ENCODE data around the gene TSPAN18.

GRCh38 chr11:44773351-44773965 lies 46.7 kb downstream of the TSPAN18 start:
- TF ChIP-seq CTCF (IDR thresholded peaks at IDR 0.05) = no peak
- no peak for TF ChIP-seq POLR2A (IDR thresholded peaks at IDR 0.05)
